ENCODE data around the gene LRR1. TPM values are rescaled to one million over a fixed set of nuclear protein-coding genes. Genes with fewer than 3 reads are reported as not detected.

Gene LRR1, protein sequence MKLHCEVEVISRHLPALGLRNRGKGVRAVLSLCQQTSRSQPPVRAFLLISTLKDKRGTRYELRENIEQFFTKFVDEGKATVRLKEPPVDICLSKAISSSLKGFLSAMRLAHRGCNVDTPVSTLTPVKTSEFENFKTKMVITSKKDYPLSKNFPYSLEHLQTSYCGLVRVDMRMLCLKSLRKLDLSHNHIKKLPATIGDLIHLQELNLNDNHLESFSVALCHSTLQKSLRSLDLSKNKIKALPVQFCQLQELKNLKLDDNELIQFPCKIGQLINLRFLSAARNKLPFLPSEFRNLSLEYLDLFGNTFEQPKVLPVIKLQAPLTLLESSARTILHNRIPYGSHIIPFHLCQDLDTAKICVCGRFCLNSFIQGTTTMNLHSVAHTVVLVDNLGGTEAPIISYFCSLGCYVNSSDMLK
- 10 to 100 TPM in 1 of 2 donors, 1 to 10 TPM in 1; 7.4 to 10.3 TPM for total RNA-seq
- 6.9 to 18.7 reads per million in 2 donors for total RNA-seq

DNA sequence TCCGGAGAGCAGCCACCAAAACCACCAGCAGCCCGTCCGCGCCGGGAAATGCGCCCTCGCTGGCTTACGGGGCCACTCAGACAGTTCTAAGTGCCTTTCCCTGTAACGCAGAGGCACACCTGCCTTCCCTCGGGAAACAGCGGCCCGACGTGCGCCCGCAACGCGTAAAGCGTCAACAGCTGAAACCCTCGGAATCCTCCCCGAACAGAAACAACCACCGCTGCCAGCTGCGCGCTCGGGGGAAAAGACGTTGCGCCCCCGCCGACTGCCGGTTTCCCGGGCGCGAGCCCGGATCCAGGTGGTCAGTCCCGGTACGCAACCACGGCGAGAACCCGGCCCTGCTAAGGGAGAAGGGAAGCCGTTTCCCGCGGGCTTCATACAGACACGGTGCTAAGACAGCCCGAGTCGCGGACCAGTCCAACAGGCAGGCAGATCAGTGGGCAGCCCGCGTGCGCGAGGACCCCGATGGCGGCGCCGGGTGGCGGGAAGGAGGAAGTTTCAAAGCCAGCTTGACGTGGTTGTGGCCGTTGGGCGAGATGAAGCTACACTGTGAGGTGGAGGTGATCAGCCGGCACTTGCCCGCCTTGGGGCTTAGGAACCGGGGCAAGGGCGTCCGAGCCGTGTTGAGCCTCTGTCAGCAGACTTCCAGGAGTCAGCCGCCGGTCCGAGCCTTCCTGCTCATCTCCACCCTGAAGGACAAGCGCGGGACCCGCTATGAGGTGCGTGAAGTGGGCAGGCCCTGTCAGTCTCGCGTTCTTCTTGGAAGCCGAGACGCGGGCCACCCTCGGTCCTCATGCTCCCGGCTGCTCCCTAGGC is at the start of gene LRR1:
Gene LRR1 (plus strand): TSS at position 456 of the 816 bp plus-strand sequence. CDS start 81 bp downstream, at position 537.
- peaks cover 16% of the 10 kb centered on the region for H3K4me1 Mint-ChIP-seq
- H3K27me3 Mint-ChIP-seq, result no peaks in the 10 kb centered on the region
- DNase-seq (peak; percentile 73 to 90 (median 75)), ATAC-seq (peak; percentile 88)
- H3K36me3 Mint-ChIP-seq (ENCODE audit: low read depth), result no peaks in the 10 kb centered on the region
- no peaks in the 10 kb centered on the region for H3K9me3 ChIP-seq (ENCODE audit: control insufficient read depth, low read length, poor library complexity, severe bottlenecking)
- H3K4me3 Mint-ChIP-seq, result peak within 1 kb of the TSS; percentile 98
- peak within 1 kb of the TSS; percentile 99 for H3K27ac Mint-ChIP-seq

DNA sequence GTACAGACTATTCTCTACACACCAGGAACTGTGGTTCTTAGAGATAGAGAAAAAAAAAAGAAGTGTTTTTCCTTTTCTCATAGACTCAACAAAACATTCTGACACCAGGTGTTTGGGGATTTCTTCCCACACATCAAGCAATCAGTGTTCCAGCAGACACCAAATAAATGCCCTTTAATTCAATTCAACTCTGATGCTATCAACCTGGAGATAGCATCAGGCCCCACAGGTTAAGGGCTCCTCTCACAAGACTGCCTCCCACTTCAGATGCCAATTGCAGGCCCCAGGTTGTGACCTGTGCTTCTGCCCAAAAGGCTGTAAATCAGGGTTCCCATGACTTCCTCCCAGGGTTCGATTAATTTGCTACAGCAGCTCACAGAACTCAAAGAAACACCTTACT is 49.3 kb upstream of the LRR1 start:
- Mint-ChIP-seq H3K27ac (no peak overlapping the region), H3K36me3 (ENCODE audit: low read depth) (peaks cover 2% of the 10 kb centered on the region), H3K4me1 (peaks cover 2% of the 10 kb centered on the region), H3K27me3 (peaks cover 11% of the 10 kb centered on the region), H3K4me3 (no peak overlapping the region)
- DNase-seq (no peak), ATAC-seq (no peak)
- H3K9me3 ChIP-seq (ENCODE audit: control insufficient read depth, low read length, poor library complexity, severe bottlenecking), result no peaks in the 10 kb centered on the region

DNA sequence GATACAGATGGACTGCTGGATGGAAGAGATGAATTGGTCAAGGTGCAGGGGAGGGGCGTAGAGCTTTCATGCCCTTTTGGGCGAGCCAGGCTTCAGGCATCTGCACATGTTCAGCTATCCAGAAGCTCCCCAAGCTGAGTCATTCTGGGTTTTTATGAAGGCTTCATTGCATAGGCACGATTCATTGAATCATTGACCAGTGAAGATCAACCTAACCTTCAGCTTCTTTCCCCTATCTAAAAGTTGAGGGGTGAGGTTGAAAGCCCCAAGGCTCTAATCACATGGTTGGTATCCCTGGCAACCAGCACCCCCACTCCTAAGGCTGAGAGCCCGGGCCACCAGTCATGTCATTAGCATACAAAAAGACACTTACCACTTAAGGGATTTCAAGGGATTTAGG is 48.9 kb upstream of the LRR1 start:
- Mint-ChIP-seq H3K4me1 (peaks cover 2% of the 10 kb centered on the region), H3K27ac (no peak overlapping the region), H3K4me3 (no peak overlapping the region), H3K36me3 (ENCODE audit: low read depth) (peaks cover under 1% of the 10 kb centered on the region), H3K27me3 (peaks cover 11% of the 10 kb centered on the region)
- DNase-seq, result no peak
- ATAC-seq, result no peak
- H3K9me3 ChIP-seq (ENCODE audit: control insufficient read depth, low read length, poor library complexity, severe bottlenecking), result no peaks in the 10 kb centered on the region

DNA sequence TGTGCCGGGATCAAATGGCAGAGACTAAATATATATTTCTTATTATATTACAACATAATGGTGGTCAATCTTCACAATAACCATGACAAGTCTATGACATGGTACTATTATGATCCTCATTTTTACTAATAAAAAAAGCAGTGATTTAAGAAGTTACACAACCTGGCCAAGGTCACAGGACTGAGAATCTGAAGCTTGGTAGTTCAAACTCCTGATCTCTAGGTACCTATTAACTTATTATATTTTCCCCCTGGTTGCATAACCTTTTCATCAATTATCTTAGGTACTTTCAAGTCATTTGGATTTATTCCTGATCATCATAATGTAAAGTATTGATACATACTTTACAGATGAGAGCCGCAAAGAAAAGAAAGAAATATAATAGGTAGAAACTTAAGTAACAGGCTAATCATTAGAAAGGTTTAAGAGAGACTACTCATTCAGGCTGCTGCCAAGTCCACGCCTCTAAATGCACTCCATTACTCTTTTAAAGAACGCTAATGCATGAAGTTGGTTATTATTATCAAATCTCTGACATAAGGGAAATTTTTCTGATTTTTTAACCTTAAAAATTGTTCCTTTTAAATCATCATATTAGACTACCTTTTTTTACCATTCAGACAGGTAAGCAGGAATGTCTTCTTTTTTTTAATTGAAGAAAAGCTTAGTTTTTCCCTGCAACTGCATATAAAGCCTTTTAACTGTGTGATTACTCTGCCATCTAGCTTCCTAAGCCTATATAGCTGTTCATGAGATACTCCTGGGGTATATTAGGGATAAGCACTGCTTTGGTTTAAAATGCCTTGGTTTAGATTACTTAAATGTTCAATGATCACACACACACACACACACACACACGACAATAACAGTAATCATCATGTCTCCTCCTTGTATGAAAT is 48.2 kb upstream of the LRR1 start:
- H3K36me3 Mint-ChIP-seq (ENCODE audit: low read depth), result no peaks in the 10 kb centered on the region
- no peak overlapping the region for H3K27ac Mint-ChIP-seq
- H3K9me3 ChIP-seq (ENCODE audit: control insufficient read depth, low read length, poor library complexity, severe bottlenecking), result no peaks in the 10 kb centered on the region
- DNase-seq (no peak), ATAC-seq (no peak)
- peaks cover 2% of the 10 kb centered on the region for H3K4me1 Mint-ChIP-seq
- H3K27me3 Mint-ChIP-seq, result peaks cover 11% of the 10 kb centered on the region
- no peak overlapping the region for H3K4me3 Mint-ChIP-seq

DNA sequence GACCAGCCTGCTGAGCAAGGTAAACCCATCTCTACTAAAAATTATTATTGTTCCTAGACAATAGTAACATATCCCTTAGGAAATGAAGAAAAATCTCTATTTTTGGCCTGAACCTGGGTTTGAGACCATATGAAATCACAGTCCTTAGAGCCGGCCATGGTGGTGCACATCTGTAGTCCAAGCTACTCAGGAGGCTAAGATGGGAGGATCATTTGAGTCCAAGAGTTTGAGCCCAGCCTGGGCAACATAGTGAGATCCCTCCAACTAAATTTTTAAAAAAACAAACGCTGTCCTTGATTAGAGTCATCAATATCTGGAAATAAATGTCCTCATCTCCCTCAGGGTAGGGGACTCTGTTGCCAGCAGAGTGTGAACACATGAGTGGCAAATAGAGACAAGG is 47.2 kb upstream of the LRR1 start:
- DNase-seq (no peak), ATAC-seq (no peak)
- Mint-ChIP-seq H3K36me3 (ENCODE audit: low read depth) (no peaks in the 10 kb centered on the region), H3K4me3 (no peak overlapping the region), H3K27ac (no peak overlapping the region), H3K27me3 (peaks cover 11% of the 10 kb centered on the region), H3K4me1 (peaks cover 2% of the 10 kb centered on the region)
- no peaks in the 10 kb centered on the region for H3K9me3 ChIP-seq (ENCODE audit: control insufficient read depth, low read length, poor library complexity, severe bottlenecking)

DNA sequence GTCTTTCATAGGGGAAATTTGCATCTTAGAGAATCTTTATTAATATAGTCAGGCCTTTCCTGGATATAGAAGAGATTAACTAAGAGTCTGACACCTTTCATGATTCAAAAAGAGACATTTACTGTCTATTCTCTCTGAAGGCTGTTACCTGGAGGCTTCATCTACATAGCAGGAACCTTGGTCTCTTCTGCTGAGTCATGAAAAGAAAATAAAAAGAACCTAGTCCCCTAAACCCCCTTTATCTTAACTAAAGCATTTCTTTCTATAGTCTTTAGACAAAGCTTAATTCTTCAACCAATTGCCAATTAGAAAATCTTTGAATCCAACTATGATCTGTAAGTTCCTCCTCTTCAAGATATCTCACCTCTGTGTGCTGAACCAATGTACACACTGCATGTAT is 45.6 kb upstream of the LRR1 start:
- DNase-seq (no peak), ATAC-seq (no peak)
- Mint-ChIP-seq H3K27ac (no peak overlapping the region), H3K4me3 (no peak overlapping the region), H3K27me3 (peaks cover 11% of the 10 kb centered on the region), H3K36me3 (ENCODE audit: low read depth) (no peaks in the 10 kb centered on the region), H3K4me1 (peaks cover 2% of the 10 kb centered on the region)
- H3K9me3 ChIP-seq (ENCODE audit: control insufficient read depth, low read length, poor library complexity, severe bottlenecking), result no peaks in the 10 kb centered on the region

DNA sequence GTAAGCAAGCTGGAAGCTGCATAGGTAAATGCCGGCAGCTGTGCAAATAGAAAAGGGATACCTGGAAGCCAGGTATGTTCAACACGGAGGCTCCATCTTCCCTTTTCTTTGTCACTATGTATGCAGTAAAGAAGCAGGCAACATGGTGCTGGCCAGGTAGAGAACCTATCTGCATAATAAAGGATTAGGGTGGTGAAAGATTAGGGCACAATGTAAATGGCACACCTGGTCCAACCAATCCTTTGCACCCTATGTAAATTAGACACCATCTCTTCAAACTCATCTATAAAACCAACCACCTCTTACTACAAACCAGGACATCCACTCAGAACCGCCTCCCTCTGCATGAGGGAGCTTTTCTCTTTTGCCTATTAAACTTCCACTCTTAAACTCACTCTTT is 44.8 kb upstream of the LRR1 start:
- no peak for DNase-seq
- H3K4me1 Mint-ChIP-seq, result peaks cover 2% of the 10 kb centered on the region
- H3K36me3 Mint-ChIP-seq (ENCODE audit: low read depth), result no peaks in the 10 kb centered on the region
- H3K9me3 ChIP-seq (ENCODE audit: control insufficient read depth, low read length, poor library complexity, severe bottlenecking), result no peaks in the 10 kb centered on the region
- ATAC-seq, result no peak
- peaks cover 6% of the 10 kb centered on the region for H3K27me3 Mint-ChIP-seq
- H3K4me3 Mint-ChIP-seq, result no peak overlapping the region
- H3K27ac Mint-ChIP-seq, result no peak overlapping the region

DNA sequence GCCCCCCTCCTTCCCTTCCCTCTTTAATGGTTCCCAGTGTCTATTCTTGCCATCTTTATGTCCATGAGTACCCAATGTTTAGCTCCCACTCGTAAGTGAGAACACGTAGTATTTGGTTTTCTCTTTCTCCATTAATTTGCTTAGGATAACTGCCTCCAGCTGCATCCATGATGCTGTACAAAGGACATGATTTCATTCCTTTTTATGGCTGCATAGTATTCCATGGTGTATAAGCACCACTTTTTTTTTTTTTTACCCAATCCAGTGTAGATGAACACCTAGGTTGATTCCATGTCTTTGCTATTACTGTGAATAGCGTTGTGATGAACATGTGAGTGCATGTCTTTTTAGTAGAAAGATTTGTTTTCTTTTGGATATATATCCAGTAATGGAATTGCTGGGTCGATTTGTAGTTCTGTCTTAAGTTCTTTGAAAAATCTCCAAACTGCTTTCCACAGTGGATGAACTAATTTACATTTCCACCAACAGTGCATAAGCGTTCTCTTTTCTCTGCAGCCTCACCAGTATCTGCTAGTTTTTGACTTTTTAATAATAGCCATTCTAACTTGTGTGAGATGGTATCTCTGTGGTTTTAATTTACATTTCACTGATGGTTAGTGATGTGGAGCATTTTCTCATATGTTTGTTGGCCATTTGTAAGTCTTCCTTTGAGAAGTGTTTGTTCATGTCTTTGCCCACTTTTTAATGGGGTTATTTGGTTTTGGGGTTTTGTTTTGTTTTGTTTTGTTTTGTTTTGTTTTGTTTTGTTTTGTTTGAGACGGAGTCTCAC is 38.6 kb upstream of the LRR1 start:
- no peak overlapping the region for H3K4me3 Mint-ChIP-seq
- DNase-seq (no peak), ATAC-seq (no peak)
- H3K4me1 Mint-ChIP-seq, result no peaks in the 10 kb centered on the region
- no peaks in the 10 kb centered on the region for H3K9me3 ChIP-seq (ENCODE audit: control insufficient read depth, low read length, poor library complexity, severe bottlenecking)
- no peak overlapping the region for H3K27ac Mint-ChIP-seq
- H3K27me3 Mint-ChIP-seq, result no peaks in the 10 kb centered on the region
- no peaks in the 10 kb centered on the region for H3K36me3 Mint-ChIP-seq (ENCODE audit: low read depth)

DNA sequence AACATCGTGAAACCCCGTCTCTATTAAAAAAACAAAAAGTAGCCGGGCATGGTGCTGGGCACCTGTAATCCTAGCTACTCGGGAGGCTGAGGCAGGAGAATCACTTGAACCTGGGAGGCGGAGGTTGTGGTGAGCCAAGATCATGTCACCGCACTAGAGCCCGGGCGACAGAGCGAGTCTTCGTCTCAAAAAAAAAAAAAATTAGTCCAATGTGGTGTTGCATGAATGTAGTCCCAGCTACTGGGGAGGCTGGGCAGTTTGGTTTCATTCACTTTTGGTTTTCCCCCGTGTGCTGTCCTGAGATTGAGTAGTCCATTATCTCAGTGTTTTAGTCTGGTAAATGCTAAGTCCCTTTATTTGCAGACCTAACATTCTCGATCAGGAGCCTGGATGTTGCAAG is 32.0 kb upstream of the LRR1 start:
- no peak overlapping the region for H3K4me3 Mint-ChIP-seq
- no peaks in the 10 kb centered on the region for H3K9me3 ChIP-seq (ENCODE audit: control insufficient read depth, low read length, poor library complexity, severe bottlenecking)
- ATAC-seq (no peak), DNase-seq (no peak)
- no peaks in the 10 kb centered on the region for H3K36me3 Mint-ChIP-seq (ENCODE audit: low read depth)
- no peaks in the 10 kb centered on the region for H3K27me3 Mint-ChIP-seq
- no peak overlapping the region for H3K27ac Mint-ChIP-seq
- H3K4me1 Mint-ChIP-seq, result no peaks in the 10 kb centered on the region

DNA sequence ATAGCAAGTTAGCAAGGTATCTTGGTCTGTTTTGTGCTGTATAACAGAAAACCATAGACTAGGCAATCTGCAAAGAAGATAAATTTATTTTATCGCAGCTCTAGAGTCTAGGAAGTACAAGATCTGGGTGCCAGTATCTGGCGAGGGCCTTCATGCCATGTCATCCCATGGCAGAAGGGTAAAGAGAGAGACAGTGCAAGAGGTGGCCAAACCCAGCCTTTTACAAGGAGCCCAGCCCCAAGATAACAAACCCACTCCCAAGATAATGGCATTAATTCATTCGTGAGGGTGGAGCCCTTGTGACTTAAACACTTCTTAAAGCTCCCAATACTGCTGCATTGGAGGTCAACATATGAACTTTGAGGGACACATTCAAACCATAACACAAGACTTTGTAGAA is 29.5 kb upstream of the LRR1 start:
- H3K36me3 Mint-ChIP-seq (ENCODE audit: low read depth), result peaks cover 2% of the 10 kb centered on the region
- no peaks in the 10 kb centered on the region for H3K27me3 Mint-ChIP-seq
- H3K27ac Mint-ChIP-seq, result no peak overlapping the region

DNA sequence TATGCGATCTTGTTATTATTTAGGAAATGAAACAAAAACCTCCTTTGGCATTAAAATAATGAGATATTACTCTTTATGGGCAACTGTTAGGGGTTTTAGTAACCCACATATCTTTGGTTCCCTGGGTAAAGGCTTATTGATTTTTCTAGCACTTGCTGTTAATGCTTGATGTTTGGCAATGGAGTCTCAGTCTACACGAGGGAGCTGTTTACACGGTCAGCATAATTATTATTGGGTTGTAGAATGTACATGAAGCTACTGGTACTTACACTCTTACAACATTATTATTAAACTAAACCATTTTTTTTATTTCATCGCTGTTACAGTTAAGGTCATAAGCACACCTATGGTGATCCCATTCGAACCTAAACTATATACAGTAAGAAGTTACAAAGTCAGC is 24.7 kb upstream of the LRR1 start:
- DNase-seq, result no peak
- no peaks in the 10 kb centered on the region for H3K9me3 ChIP-seq (ENCODE audit: control insufficient read depth, low read length, poor library complexity, severe bottlenecking)
- Mint-ChIP-seq H3K4me1 (peaks cover 2% of the 10 kb centered on the region), H3K27me3 (no peaks in the 10 kb centered on the region), H3K36me3 (ENCODE audit: low read depth) (peaks cover 11% of the 10 kb centered on the region), H3K27ac (no peak overlapping the region), H3K4me3 (no peak overlapping the region)
- ATAC-seq, result no peak

More for the DNA sequence above, 29.5 kb upstream of the LRR1 start:
- H3K4me1 Mint-ChIP-seq, result no peaks in the 10 kb centered on the region
- DNase-seq (no peak), ATAC-seq (no peak)
- no peaks in the 10 kb centered on the region for H3K9me3 ChIP-seq (ENCODE audit: control insufficient read depth, low read length, poor library complexity, severe bottlenecking)
- no peak overlapping the region for H3K4me3 Mint-ChIP-seq

DNA sequence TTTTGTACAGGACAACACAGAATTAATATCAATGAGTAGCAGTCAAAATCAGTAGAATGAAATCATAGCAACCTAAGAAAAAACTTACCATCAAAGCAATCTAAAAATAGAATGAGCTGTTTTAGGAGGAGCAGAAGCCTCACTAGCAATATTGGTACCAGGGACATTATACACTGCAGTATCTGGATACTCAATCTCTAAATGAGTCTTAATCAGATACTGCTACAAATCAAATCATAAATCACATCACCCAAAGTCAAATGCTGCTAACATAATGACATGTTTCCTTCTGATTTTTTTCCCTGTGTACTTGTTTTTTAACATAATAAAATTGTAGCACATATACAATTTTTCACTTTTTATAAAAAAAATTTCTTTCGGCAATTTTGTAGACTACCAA is 20.6 kb upstream of the LRR1 start:
- no peak for DNase-seq
- peak overlapping the region; percentile 77 for H3K27ac Mint-ChIP-seq
- peaks cover 15% of the 10 kb centered on the region for H3K36me3 Mint-ChIP-seq (ENCODE audit: low read depth)
- no peak for ATAC-seq
- H3K27me3 Mint-ChIP-seq, result no peaks in the 10 kb centered on the region
- no peak overlapping the region for H3K4me3 Mint-ChIP-seq
- H3K9me3 ChIP-seq (ENCODE audit: control insufficient read depth, low read length, poor library complexity, severe bottlenecking), result no peaks in the 10 kb centered on the region
- peaks cover 29% of the 10 kb centered on the region for H3K4me1 Mint-ChIP-seq

Data from T-helper 17 cell (primary cell).